K562 (cell line): ENCODE data around the gene PACS1. TPM values are rescaled to one million over a fixed set of nuclear protein-coding genes. Genes with fewer than 3 reads are reported as not detected.

Experiments used
- BCLAF1 ChIP-seq, 2 experiments: fragments of 450-650 bp in 1 of 2; IDR thresholded peaks; 2 replicates each; pipeline ENCODE4 v1.6.1; 2011 to 2017; ENCODE audit warnings: low read depth in 2 of 2, antibody characterized with exemption in 1 of 2, borderline replicate concordance in 1 of 2, low read length in 1 of 2, mild to moderate bottlenecking in 1 of 2, mixed read lengths in 1 of 2; ENCODE audit not compliant: control insufficient read depth in 1 of 2
- CEBPG ChIP-seq, 3 experiments: fragments of 200-800 bp in 1 of 3; sonication (Bioruptor generic) in 1 of 3; sonication (generic) in 1 of 3; formaldehyde crosslinking in 1 of 3; IDR thresholded peaks in 2 of 3; conservative IDR thresholded peaks in 1 of 3; 2 replicates each; pipeline versions ENCODE4 v1.6.1 to v1.8.0; 2016 to 2022; ENCODE audit warnings: missing compliant biosample characterization in 2 of 3, missing genetic modification characterization in 2 of 3, mild to moderate bottlenecking in 1 of 3, missing genetic modification reagents in 1 of 3
- CHD2 ChIP-seq: IDR thresholded peaks from 2 replicates; pipeline ENCODE4 v1.6.1; 2011; ENCODE audit warnings: low read depth, low read length
- E2F3 ChIP-seq: fragments of 250-450 bp; sonication (Bioruptor Pico); IDR thresholded peaks from 2 replicates; pipeline ENCODE4 v1.4.0; 2020; ENCODE audit warnings: mild to moderate bottlenecking
- EP400 ChIP-seq: fragments of 450-650 bp; IDR thresholded peaks from 2 replicates; pipeline ENCODE4 v1.6.1; 2017; ENCODE audit warnings: antibody characterized with exemption, mild to moderate bottlenecking, moderate library complexity
- GTF3C2 ChIP-seq: IDR thresholded peaks from 3 replicates; pipeline ENCODE4 v1.6.1; 2011; ENCODE audit warnings: borderline replicate concordance, mild to moderate bottlenecking, moderate library complexity; ENCODE audit not compliant: insufficient read length; ENCODE audit errors: extremely low read depth
- HDAC6 ChIP-seq: IDR thresholded peaks from 2 replicates; pipeline ENCODE4 v1.6.1; 2012; ENCODE audit warnings: low read depth, mild to moderate bottlenecking, control low read depth, inconsistent platforms, low read length, moderate library complexity
- HNRNPLL ChIP-seq: fragments of 200-400 bp; formaldehyde crosslinking; IDR thresholded peaks from 2 replicates; pipeline ENCODE4 v1.6.1; 2017; ENCODE audit warnings: low read length, low read depth, mild to moderate bottlenecking; ENCODE audit not compliant: poor library complexity, severe bottlenecking
- MCM2 ChIP-seq: fragments of 450-650 bp; IDR thresholded peaks from 2 replicates; pipeline ENCODE4 v1.6.1; 2017; ENCODE audit warnings: low read depth, mild to moderate bottlenecking
- NR2F6 ChIP-seq: fragments of 450-650 bp; formaldehyde crosslinking; IDR thresholded peaks from 2 replicates; pipeline ENCODE4 v1.4.0; 2020; ENCODE audit warnings: mild to moderate bottlenecking
- POLR2B ChIP-seq: fragments of 450-650 bp; IDR thresholded peaks from 2 replicates; pipeline ENCODE4 v1.6.1; 2018; ENCODE audit warnings: low read depth; ENCODE audit not compliant: partially characterized antibody
- RBFOX2 ChIP-seq: fragments of 200-400 bp; formaldehyde crosslinking; IDR thresholded peaks from 2 replicates; pipeline ENCODE4 v1.6.1; 2017; ENCODE audit warnings: low read depth, mild to moderate bottlenecking, low read length, moderate library complexity
- SETDB1 ChIP-seq: IDR thresholded peaks from one replicate; pipeline ENCODE4 v1.6.1; 2012; ENCODE audit warnings: low read length, control low read depth, inconsistent platforms
- SMAD4 ChIP-seq: fragments of 250-450 bp; sonication (Bioruptor Pico); conservative IDR thresholded peaks from 2 replicates; pipeline ENCODE4 v1.8.0; 2021; ENCODE audit warnings: inconsistent platforms, mild to moderate bottlenecking, moderate library complexity
- SMARCA4 ChIP-seq: fragments of 450-650 bp; IDR thresholded peaks from 2 replicates; pipeline ENCODE4 v1.6.1; 2016
- SREBF2 ChIP-seq: sonication (generic); formaldehyde crosslinking; IDR thresholded peaks from 2 replicates; pipeline ENCODE4 v1.4.0; 2020; ENCODE audit warnings: mild to moderate bottlenecking, missing genetic modification reagents
- STAG1 ChIP-seq: sonication (generic); formaldehyde crosslinking; IDR thresholded peaks from 2 replicates; pipeline ENCODE4 v1.5.0; 2020; ENCODE audit warnings: missing genetic modification reagents, borderline replicate concordance
- TRIM28 ChIP-seq: fragments of 450-650 bp; IDR thresholded peaks from 2 replicates; pipeline ENCODE4 v1.6.1; 2017
- ZBTB17 ChIP-seq: fragments of 450-650 bp; formaldehyde crosslinking; IDR thresholded peaks from 2 replicates; pipeline ENCODE4 v1.4.0; 2020; ENCODE audit warnings: mild to moderate bottlenecking
- ZBTB2 ChIP-seq: fragments of 450-650 bp; IDR thresholded peaks from 2 replicates; pipeline ENCODE4 v1.6.1; 2016; ENCODE audit warnings: antibody characterized with exemption
- ZNF780A ChIP-seq: fragments of 250-450 bp; sonication (Bioruptor Pico); IDR thresholded peaks from 2 replicates; pipeline ENCODE4 v1.5.0; 2021; ENCODE audit warnings: mild to moderate bottlenecking
- polyA plus RNA-seq, 8 experiments: library from polyadenylated mRNA; depleted of rRNA in 4 of 8; stranded (reverse) in 5 of 8; unstranded in 3 of 8; fragments of >200 nt; fragmentation: Nextera tagmentation in 2 of 8; fragmentation: Illumina TruSeq in 1 of 8; extraction: Ambion mirVana in 2 of 8; extraction: Trizol in 1 of 8; gene quantifications; 2 replicates each; pipeline versions ENCODE4 v1.2.1 to v1.2.3, GENCODE V29; 2011 to 2014; ENCODE audit warnings: inconsistent platforms in 1 of 8, missing spikeins in 1 of 8
- total RNA-seq, 7 experiments: library from RNA; depleted of rRNA in 6 of 7; stranded (reverse); fragments of >200 nt in 6 of 7; fragmentation: Illumina TruSeq in 2 of 7; extraction: Trizol in 2 of 7; gene quantifications; 2 replicates each; pipeline versions ENCODE4 v1.2.1 to v1.2.3, GENCODE V29; 2011 to 2021; ENCODE audit warnings: low replicate concordance in 1 of 7

Gene PACS1
- total and polyA plus RNA-seq, 9 of the 15 experiments (the other 6 are each of a cell fraction or from before 2014, with no cell fraction given): 0.34 to 28.1 (median 8.5) TPM

- TF ChIP-seq BCLAF1 (IDR thresholded peaks at IDR 0.05; ENCODE audit: borderline replicate concordance in 1 of 2, control insufficient read depth in 1 of 2, low read depth in 2 of 2, low read length in 1 of 2): no peak
- no peak for TF ChIP-seq SMARCA4
- no peak for TF ChIP-seq GTF3C2
- no peak for TF ChIP-seq ZNF780A (CRISPR knock-in tag)
- TF ChIP-seq TRIM28: no peak
- TF ChIP-seq CEBPG (CRISPR knock-in tag; IDR thresholded peaks at IDR 0.05): peak; percentile 49; the same call in 1 of the 2 replicates
- TF ChIP-seq CEBPG (tag; conservative IDR thresholded peaks at IDR 0.05 in 1 of 2, IDR thresholded peaks at IDR 0.05 in 1 of 2): no peak
- TF ChIP-seq CHD2: peak; percentile 86
- peak; percentile 86 for TF ChIP-seq SMAD4
- 0 out of 2 replicates have a peak, but pooled peaks have one; percentile 44 for TF ChIP-seq E2F3 (CRISPR knock-in tag)
- no peak for TF ChIP-seq MCM2
- TF ChIP-seq HNRNPLL: peak; percentile 34
- no peak for TF ChIP-seq NR2F6 (CRISPR knock-in tag)
- TF ChIP-seq HDAC6: no peak
- peak; percentile 96 for TF ChIP-seq EP400
- TF ChIP-seq STAG1 (CRISPR knock-in tag): no peak
- no peak for TF ChIP-seq SREBF2
- TF ChIP-seq ZBTB17 (CRISPR knock-in tag): peak; percentile 28; the same call in 1 of the 2 replicates
- peak; percentile 90 for TF ChIP-seq ZBTB2
- peak; percentile 58 for TF ChIP-seq POLR2B
- TF ChIP-seq RBFOX2: peak; percentile 97
- TF ChIP-seq SETDB1: no peak
Measured at GRCh38 chr11:66288671-66289547, 218.8 kb downstream of the PACS1 start, which contains the start of gene YIF1A (continued).
